ENCODE measurements around the gene ATP13A3. TPM values are rescaled to one million over a fixed set of nuclear protein-coding genes. Genes with fewer than 3 reads are reported as not detected.

Gene ATP13A3
- total RNA-seq, 1 experiment from 2014 or later: 331 TPM

DNA sequence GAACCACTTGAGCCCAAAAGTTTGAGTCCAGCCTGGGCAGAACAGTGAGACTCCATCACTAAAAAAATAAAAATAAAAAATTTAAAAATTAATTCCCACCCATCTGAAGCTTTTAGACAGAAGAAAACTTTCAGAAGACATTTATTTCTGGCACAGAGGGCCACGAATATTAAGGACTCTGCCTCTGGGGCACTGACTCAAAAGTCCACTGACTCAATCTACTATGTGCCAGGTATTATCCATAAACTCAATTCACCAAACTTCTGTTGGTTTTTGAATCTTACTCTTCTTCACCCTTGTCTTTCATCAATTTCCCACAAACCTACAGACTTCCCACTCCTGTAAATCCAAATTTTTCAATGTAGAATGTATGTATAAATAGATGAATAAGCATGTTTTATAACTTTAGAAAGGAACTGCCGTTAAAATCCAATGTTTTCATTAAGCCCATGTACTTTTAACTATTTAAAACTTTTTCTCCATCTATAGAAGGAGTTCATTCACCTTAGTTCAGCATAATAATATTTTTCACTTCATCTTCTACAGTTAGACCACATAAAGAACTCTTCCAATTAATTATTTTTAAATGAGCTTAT is 19.9 kb downstream of the ATP13A3 start:
- H3K27me3 ChIP-seq (ENCODE audit: low read length): no peaks in the 10 kb centered on the region
- H3K4me2 ChIP-seq (ENCODE audit: low read depth, low read length, poor library complexity, severe bottlenecking): peak overlapping the region; percentile 5
- peaks cover 49% of the 10 kb centered on the region for H3K4me1 ChIP-seq (ENCODE audit: low read length)
- H3K4me3 ChIP-seq (ENCODE audit: low read length): no peak overlapping the region
- H3K9ac ChIP-seq (ENCODE audit: low read length): no peak overlapping the region
- peaks cover 99% of the 10 kb centered on the region for H3K79me2 ChIP-seq (ENCODE audit: low read length)
- no peaks in the 10 kb centered on the region for H3K9me2 ChIP-seq (replicated peaks; ENCODE audit: insufficient read depth, low read length)
- no peak overlapping the region for H2AFZ ChIP-seq (ENCODE audit: low read length)
- no peak overlapping the region for H3K27ac ChIP-seq (ENCODE audit: low read length)
- peaks cover 7% of the 10 kb centered on the region; the same call in 1 of the 2 replicates for H3K36me3 ChIP-seq (ENCODE audit: insufficient read depth, low read length)
- H3K9me3 ChIP-seq (ENCODE audit: low read length): no peaks in the 10 kb centered on the region
- H4K20me1 ChIP-seq (ENCODE audit: insufficient read depth, low read depth, low read length): peaks cover 3% of the 10 kb centered on the region; the same call in 1 of the 2 replicates
- DNase-seq: no peak

DNA sequence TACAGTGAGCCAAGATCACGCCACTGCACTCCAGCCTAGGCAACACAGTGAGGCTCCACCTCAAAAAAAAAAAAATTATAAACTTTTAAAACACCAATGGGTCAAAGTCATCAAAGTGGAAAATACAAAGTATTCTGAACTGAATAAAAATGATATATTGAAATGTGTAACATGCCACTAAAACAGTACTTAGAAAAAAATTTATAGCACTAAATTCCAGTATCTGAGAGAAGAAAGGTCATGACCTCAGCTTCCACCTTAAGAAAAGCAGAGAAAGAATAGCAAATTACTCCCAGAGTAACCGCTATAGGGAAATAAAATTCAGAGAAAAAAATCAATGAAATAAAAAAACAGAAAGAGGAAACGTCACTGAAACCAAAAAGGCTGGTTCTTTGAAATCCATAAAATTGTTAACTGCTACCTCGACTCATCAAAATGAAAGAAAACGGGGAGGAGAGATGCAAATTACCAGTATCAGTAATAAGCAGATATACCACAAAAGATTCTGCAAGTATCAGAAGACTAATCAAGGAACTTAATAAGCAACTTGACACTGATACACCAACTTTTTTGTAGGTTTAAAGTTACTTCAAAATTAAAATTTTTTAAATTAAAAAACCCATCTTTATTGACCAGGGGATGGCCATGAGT is 20.8 kb downstream of the ATP13A3 start:
- no peaks in the 10 kb centered on the region for H4K20me1 ChIP-seq (ENCODE audit: insufficient read depth, low read depth, low read length)
- no peak for DNase-seq
- H3K27me3 ChIP-seq (ENCODE audit: low read length): no peaks in the 10 kb centered on the region
- no peak overlapping the region for H3K9ac ChIP-seq (ENCODE audit: low read length)
- H3K4me2 ChIP-seq (ENCODE audit: low read depth, low read length, poor library complexity, severe bottlenecking): peak overlapping the region; percentile 5
- peaks cover 99% of the 10 kb centered on the region for H3K79me2 ChIP-seq (ENCODE audit: low read length)
- H3K4me3 ChIP-seq (ENCODE audit: low read length): no peak overlapping the region
- H3K36me3 ChIP-seq (ENCODE audit: insufficient read depth, low read length): peaks cover 12% of the 10 kb centered on the region; the same call in 1 of the 2 replicates
- peaks cover 45% of the 10 kb centered on the region for H3K4me1 ChIP-seq (ENCODE audit: low read length)
- H3K9me2 ChIP-seq (replicated peaks; ENCODE audit: insufficient read depth, low read length): no peaks in the 10 kb centered on the region
- H2AFZ ChIP-seq (ENCODE audit: low read length): no peak overlapping the region
- no peak overlapping the region for H3K27ac ChIP-seq (ENCODE audit: low read length)
- no peaks in the 10 kb centered on the region for H3K9me3 ChIP-seq (ENCODE audit: low read length)

DNA sequence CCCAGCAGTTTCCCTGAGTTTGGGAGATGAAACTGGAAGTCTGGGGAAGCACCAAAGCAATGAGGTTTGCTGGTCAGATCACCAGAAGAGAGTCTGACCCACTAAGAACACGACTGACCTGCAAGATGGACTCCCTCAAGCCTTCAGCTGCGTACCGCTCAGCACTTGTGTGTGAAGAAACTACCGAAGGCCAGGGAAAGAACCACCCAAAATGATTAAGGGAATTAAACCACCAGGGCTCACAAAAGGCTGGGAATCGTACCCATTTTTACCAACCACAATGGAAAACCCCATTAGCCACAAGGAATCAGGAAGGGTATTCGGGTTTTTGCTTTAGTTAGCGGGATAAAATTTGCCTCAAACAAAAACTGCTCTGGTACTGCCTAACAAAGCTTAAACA is 21.6 kb downstream of the ATP13A3 start:
- no peaks in the 10 kb centered on the region for H3K27me3 ChIP-seq (ENCODE audit: low read length)
- peaks cover 98% of the 10 kb centered on the region for H3K79me2 ChIP-seq (ENCODE audit: low read length)
- no peak for DNase-seq

DNA sequence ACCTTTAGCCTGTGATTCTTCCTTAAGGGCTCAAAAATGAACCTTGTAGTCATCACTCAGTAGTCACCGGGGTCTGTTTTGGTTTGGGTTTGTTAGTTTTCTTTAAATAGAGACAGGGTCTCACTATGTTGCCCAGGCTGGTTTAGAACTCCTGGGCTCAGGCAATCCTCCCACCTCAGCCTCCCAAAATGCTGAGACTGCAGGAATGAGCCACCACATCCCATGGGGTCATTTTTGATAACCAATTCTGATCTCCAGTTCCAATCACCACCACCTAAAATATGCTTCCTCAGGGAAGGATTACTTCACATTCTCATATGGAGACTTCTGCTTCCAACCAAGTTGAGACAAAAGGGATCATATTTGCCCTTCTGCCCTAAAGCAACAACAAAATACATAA is 22.1 kb downstream of the ATP13A3 start:
- Histone ChIP-seq H3K4me3 (ENCODE audit: low read length) (no peak overlapping the region), H3K27ac (ENCODE audit: low read length) (no peak overlapping the region), H3K4me2 (ENCODE audit: low read depth, low read length, poor library complexity, severe bottlenecking) (no peak overlapping the region), H3K36me3 (ENCODE audit: insufficient read depth, low read length) (peaks cover 24% of the 10 kb centered on the region; the same call in 1 of the 2 replicates), H3K4me1 (ENCODE audit: low read length) (peaks cover 33% of the 10 kb centered on the region), H4K20me1 (ENCODE audit: insufficient read depth, low read depth, low read length) (no peaks in the 10 kb centered on the region), H3K79me2 (ENCODE audit: low read length) (peaks cover 98% of the 10 kb centered on the region), H3K9me3 (ENCODE audit: low read length) (no peaks in the 10 kb centered on the region), H3K9ac (ENCODE audit: low read length) (no peak overlapping the region), H2AFZ (ENCODE audit: low read length) (no peak overlapping the region), H3K9me2 (replicated peaks; ENCODE audit: insufficient read depth, low read length) (no peaks in the 10 kb centered on the region), H3K27me3 (ENCODE audit: low read length) (no peaks in the 10 kb centered on the region)
- no peak for DNase-seq

More for the DNA sequence above, 21.6 kb downstream of the ATP13A3 start:
- Histone ChIP-seq H3K9ac (ENCODE audit: low read length) (no peak overlapping the region), H3K4me3 (ENCODE audit: low read length) (no peak overlapping the region), H3K9me3 (ENCODE audit: low read length) (no peaks in the 10 kb centered on the region), H2AFZ (ENCODE audit: low read length) (no peak overlapping the region), H3K36me3 (ENCODE audit: insufficient read depth, low read length) (peaks cover 18% of the 10 kb centered on the region; the same call in 1 of the 2 replicates), H3K9me2 (replicated peaks; ENCODE audit: insufficient read depth, low read length) (no peaks in the 10 kb centered on the region), H3K4me1 (ENCODE audit: low read length) (peaks cover 38% of the 10 kb centered on the region), H3K4me2 (ENCODE audit: low read depth, low read length, poor library complexity, severe bottlenecking) (no peak overlapping the region), H3K27ac (ENCODE audit: low read length) (no peak overlapping the region), H4K20me1 (ENCODE audit: insufficient read depth, low read depth, low read length) (no peaks in the 10 kb centered on the region)

DNA sequence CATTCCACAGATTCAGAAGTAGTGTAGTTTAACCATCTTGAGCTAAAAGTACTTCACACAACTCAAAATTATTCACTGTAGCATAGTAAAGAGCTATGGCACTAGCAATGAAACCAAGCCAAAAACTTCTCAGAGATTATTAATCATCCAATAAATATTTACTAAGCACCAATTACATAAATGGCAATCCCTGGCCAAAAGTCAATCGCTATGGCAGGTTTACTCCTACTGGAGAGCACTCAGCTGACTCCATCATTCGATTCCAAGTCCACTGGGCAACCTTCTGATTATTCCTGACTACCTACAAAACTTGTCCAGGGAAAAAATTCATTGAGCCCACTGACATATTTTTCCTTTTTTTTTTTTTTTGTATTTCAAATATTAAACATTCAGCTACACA is 23.9 kb downstream of the ATP13A3 start:
- H3K4me3 ChIP-seq (ENCODE audit: low read length): no peak overlapping the region
- no peak overlapping the region for H2AFZ ChIP-seq (ENCODE audit: low read length)
- no peak overlapping the region for H3K9ac ChIP-seq (ENCODE audit: low read length)
- no peak overlapping the region for H3K4me2 ChIP-seq (ENCODE audit: low read depth, low read length, poor library complexity, severe bottlenecking)
- no peak overlapping the region for H3K27ac ChIP-seq (ENCODE audit: low read length)
- no peaks in the 10 kb centered on the region for H3K9me2 ChIP-seq (replicated peaks; ENCODE audit: insufficient read depth, low read length)
- H3K79me2 ChIP-seq (ENCODE audit: low read length): peaks cover 96% of the 10 kb centered on the region
- no peaks in the 10 kb centered on the region for H3K27me3 ChIP-seq (ENCODE audit: low read length)
- DNase-seq: no peak
- H3K36me3 ChIP-seq (ENCODE audit: insufficient read depth, low read length): peaks cover 34% of the 10 kb centered on the region; the same call in 1 of the 2 replicates
- H3K9me3 ChIP-seq (ENCODE audit: low read length): no peaks in the 10 kb centered on the region
- peaks cover 24% of the 10 kb centered on the region for H3K4me1 ChIP-seq (ENCODE audit: low read length)
- no peaks in the 10 kb centered on the region for H4K20me1 ChIP-seq (ENCODE audit: insufficient read depth, low read depth, low read length)

DNA sequence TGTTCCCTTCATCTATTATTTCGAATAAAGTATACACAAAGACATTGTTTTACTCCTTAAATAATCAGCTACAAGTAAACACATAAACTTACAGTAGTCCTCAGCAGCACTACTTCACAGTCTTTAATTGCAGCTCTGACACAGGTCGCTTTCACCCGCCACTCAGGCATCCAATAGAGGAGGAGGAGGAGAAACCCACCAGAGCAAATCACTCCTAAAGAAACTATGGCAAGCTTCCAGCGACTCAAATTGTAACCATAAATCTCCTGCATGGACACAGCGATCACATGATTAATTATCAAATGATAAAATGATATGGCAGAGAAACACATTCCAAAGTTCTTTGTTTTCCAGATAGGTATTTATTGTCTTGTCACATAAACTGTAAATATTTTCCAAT is 26.2 kb downstream of the ATP13A3 start:
- DNase-seq: no peak
- H3K9me3 ChIP-seq (ENCODE audit: low read length): no peaks in the 10 kb centered on the region
- peaks cover 5% of the 10 kb centered on the region for H3K4me1 ChIP-seq (ENCODE audit: low read length)
- H3K36me3 ChIP-seq (ENCODE audit: insufficient read depth, low read length): peaks cover 49% of the 10 kb centered on the region; the same call in 1 of the 2 replicates
- no peaks in the 10 kb centered on the region for H3K9me2 ChIP-seq (replicated peaks; ENCODE audit: insufficient read depth, low read length)
- no peaks in the 10 kb centered on the region for H4K20me1 ChIP-seq (ENCODE audit: insufficient read depth, low read depth, low read length)
- no peak overlapping the region for H3K27ac ChIP-seq (ENCODE audit: low read length)
- no peak overlapping the region for H3K4me2 ChIP-seq (ENCODE audit: low read depth, low read length, poor library complexity, severe bottlenecking)
- no peak overlapping the region for H2AFZ ChIP-seq (ENCODE audit: low read length)
- H3K4me3 ChIP-seq (ENCODE audit: low read length): no peak overlapping the region
- H3K27me3 ChIP-seq (ENCODE audit: low read length): no peaks in the 10 kb centered on the region
- peaks cover 87% of the 10 kb centered on the region for H3K79me2 ChIP-seq (ENCODE audit: low read length)
- H3K9ac ChIP-seq (ENCODE audit: low read length): no peak overlapping the region

DNA sequence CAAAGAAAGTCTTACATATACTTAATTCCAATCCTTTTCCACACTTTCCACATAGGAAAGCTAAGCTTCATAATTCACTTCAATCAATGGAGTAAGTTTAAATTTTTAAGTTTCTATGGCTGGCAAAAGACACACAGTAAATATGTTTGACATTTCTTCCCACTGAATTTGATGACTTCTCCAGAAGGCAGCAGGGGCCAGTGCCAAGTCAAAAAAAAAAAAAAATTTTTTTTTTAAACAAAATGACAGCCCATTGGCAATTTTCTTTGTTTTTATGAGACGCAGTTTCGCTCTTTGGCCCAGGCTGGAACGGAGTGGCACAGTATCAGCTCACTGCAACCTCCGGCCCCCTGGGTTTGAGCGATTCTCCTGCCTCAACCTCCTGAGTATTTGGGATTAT is 28.7 kb downstream of the ATP13A3 start:
- Histone ChIP-seq H3K4me2 (ENCODE audit: low read depth, low read length, poor library complexity, severe bottlenecking) (no peak overlapping the region), H3K79me2 (ENCODE audit: low read length) (peaks cover 79% of the 10 kb centered on the region), H3K9me3 (ENCODE audit: low read length) (no peaks in the 10 kb centered on the region), H3K9me2 (replicated peaks; ENCODE audit: insufficient read depth, low read length) (no peaks in the 10 kb centered on the region), H3K4me1 (ENCODE audit: low read length) (peaks cover 5% of the 10 kb centered on the region), H2AFZ (ENCODE audit: low read length) (no peak overlapping the region), H3K27ac (ENCODE audit: low read length) (no peak overlapping the region), H3K36me3 (ENCODE audit: insufficient read depth, low read length) (peaks cover 69% of the 10 kb centered on the region), H3K9ac (ENCODE audit: low read length) (no peak overlapping the region), H3K27me3 (ENCODE audit: low read length) (no peaks in the 10 kb centered on the region), H4K20me1 (ENCODE audit: insufficient read depth, low read depth, low read length) (no peaks in the 10 kb centered on the region), H3K4me3 (ENCODE audit: low read length) (no peak overlapping the region)
- DNase-seq: no peak

DNA sequence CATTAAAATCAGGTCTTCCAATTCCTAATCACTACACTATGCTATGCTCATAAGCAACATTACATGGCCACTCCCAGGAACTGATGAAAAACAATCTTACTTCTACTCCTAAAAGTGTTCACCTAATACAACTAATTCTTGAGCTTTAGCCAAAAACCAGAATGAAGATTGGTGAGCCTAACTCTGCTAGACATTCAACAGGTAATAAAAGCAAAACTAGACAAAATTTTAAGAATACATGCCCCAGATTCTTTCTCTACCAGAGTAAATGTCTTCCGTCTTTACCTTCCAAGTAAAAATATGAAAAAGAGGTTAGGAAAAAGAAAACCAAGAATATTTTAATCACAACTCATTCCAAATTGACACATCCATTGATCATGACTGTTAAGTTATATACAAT is 31.3 kb downstream of the ATP13A3 start:
- no peak overlapping the region for H3K4me3 ChIP-seq (ENCODE audit: low read length)
- H4K20me1 ChIP-seq (ENCODE audit: insufficient read depth, low read depth, low read length): no peaks in the 10 kb centered on the region
- H3K9ac ChIP-seq (ENCODE audit: low read length): no peak overlapping the region
- H3K36me3 ChIP-seq (ENCODE audit: insufficient read depth, low read length): peaks cover 62% of the 10 kb centered on the region
- no peaks in the 10 kb centered on the region for H3K9me2 ChIP-seq (replicated peaks; ENCODE audit: insufficient read depth, low read length)
- no peaks in the 10 kb centered on the region for H3K27me3 ChIP-seq (ENCODE audit: low read length)
- H3K79me2 ChIP-seq (ENCODE audit: low read length): peaks cover 56% of the 10 kb centered on the region
- H2AFZ ChIP-seq (ENCODE audit: low read length): no peak overlapping the region
- no peak for DNase-seq
- H3K4me2 ChIP-seq (ENCODE audit: low read depth, low read length, poor library complexity, severe bottlenecking): no peak overlapping the region
- no peaks in the 10 kb centered on the region for H3K4me1 ChIP-seq (ENCODE audit: low read length)
- no peaks in the 10 kb centered on the region for H3K9me3 ChIP-seq (ENCODE audit: low read length)
- no peak overlapping the region for H3K27ac ChIP-seq (ENCODE audit: low read length)

Measured in Karpas-422 (cell line).